ENCODE measurements around the gene TRIM67. TPM values are rescaled to one million over a fixed set of nuclear protein-coding genes. Genes with fewer than 3 reads are reported as not detected.

Gene TRIM67
- total RNA-seq (2014; rRNA removed; shearing (Covaris generic)) (not detected in 2 replicates), polyA plus RNA-seq (2016; fragmentation: Nextera tagmentation; extraction: Ambion mirVana) (not detected in 2 replicates)

GRCh38 chr1:231161667-231162296 lies at the start of gene TRIM67:
TRIM67 (plus strand) TSS chr1:231162058; CDS start chr1:231162970, 912 bp downstream.
- TF ChIP-seq EZH2 (IDR thresholded peaks at IDR 0.05; ENCODE audit: insufficient read depth, poor library complexity, severe bottlenecking) = peak; percentile 56
- 0 out of 2 replicates have a peak, but pooled peaks have one; percentile 4 for TF ChIP-seq EZH2phosphoT487 (IDR thresholded peaks at IDR 0.05; ENCODE audit: insufficient read depth, low read depth)
- Histone ChIP-seq H3K27ac (no peak within 1 kb of the TSS), H3K9ac (no peak within 1 kb of the TSS), H4K20me1 (ENCODE audit: insufficient read depth) (no peaks in the 10 kb centered on the region), H3K79me2 (ENCODE audit: insufficient read depth) (no peaks in the 10 kb centered on the region), H2AFZ (no peak within 1 kb of the TSS), H3K4me1 (ENCODE audit: insufficient read depth) (0 out of 2 replicates have a peak, but pooled peaks cover 3% of the 10 kb centered on the region), H3K4me3 (peak within 1 kb of the TSS; percentile 50), H3K4me2 (ENCODE audit: unreplicated experiment) (peak within 1 kb of the TSS; percentile 51), H3K9me3 (ENCODE audit: low read depth) (no peaks in the 10 kb centered on the region), H3F3A (ENCODE audit: insufficient read depth) (no peaks in the 10 kb centered on the region), H3K36me3 (ENCODE audit: low read depth) (no peaks in the 10 kb centered on the region), H3K9me2 (ENCODE audit: insufficient read depth) (no peaks in the 10 kb centered on the region), H3K27me3 (replicated peaks; ENCODE audit: insufficient read depth) (peaks cover 47% of the 10 kb centered on the region)
- 3 to 6% methylated on average over 22 to 32 of the region's 42 CpGs for WGBS, 2 experiments (ENCODE audit: low coverage in 1 of 2, low lambda C conversion rate in 2 of 2, missing lambda C conversion rate in 2 of 2)
- DNase-seq = no peak
- in situ Hi-C loops (cut with MboI) = no loop called here

GRCh38 chr1:231116738-231117137 lies 45.1 kb upstream of the TRIM67 start:
- Histone ChIP-seq H3K79me2 (ENCODE audit: insufficient read depth) (no peaks in the 10 kb centered on the region), H3K36me3 (ENCODE audit: low read depth) (no peaks in the 10 kb centered on the region), H2AFZ (no peak overlapping the region), H3K9me3 (ENCODE audit: low read depth) (no peaks in the 10 kb centered on the region), H3F3A (ENCODE audit: insufficient read depth) (no peaks in the 10 kb centered on the region), H3K9me2 (ENCODE audit: insufficient read depth) (no peaks in the 10 kb centered on the region), H3K27me3 (replicated peaks; ENCODE audit: insufficient read depth) (peaks cover 6% of the 10 kb centered on the region), H3K4me1 (ENCODE audit: insufficient read depth) (no peaks in the 10 kb centered on the region), H3K4me2 (ENCODE audit: unreplicated experiment) (no peak overlapping the region), H3K4me3 (no peak overlapping the region), H4K20me1 (ENCODE audit: insufficient read depth) (no peaks in the 10 kb centered on the region), H3K27ac (no peak overlapping the region), H3K9ac (no peak overlapping the region)
- TF ChIP-seq EZH2 (IDR thresholded peaks at IDR 0.05; ENCODE audit: insufficient read depth, poor library complexity, severe bottlenecking) = no peak
- WGBS, 2 experiments (ENCODE audit: low coverage in 1 of 2, low lambda C conversion rate in 2 of 2, missing lambda C conversion rate in 2 of 2) = 9 to 10% methylated on average over 1 of the region's 1 CpG
- no peak for DNase-seq
- in situ Hi-C loops (cut with MboI) = no loop called here

- DNase-seq = no peak
- H2AFZ ChIP-seq = no peak overlapping the region
- no peak overlapping the region for H3K4me3 ChIP-seq
- WGBS, 2 experiments (ENCODE audit: low coverage in 1 of 2, low lambda C conversion rate in 2 of 2, missing lambda C conversion rate in 2 of 2) = 19 to 26% methylated on average over 8 of the region's 8 CpGs
- no peaks in the 10 kb centered on the region for H3K4me1 ChIP-seq (ENCODE audit: insufficient read depth)
- H3K9me3 ChIP-seq (ENCODE audit: low read depth) = no peaks in the 10 kb centered on the region
- H3K79me2 ChIP-seq (ENCODE audit: insufficient read depth) = no peaks in the 10 kb centered on the region
- no peaks in the 10 kb centered on the region for H3K36me3 ChIP-seq (ENCODE audit: low read depth)
- H3K4me2 ChIP-seq (ENCODE audit: unreplicated experiment) = no peak overlapping the region
- no peak overlapping the region for H3K9ac ChIP-seq
- in situ Hi-C loops (cut with MboI) = no loop called here
- TF ChIP-seq EZH2phosphoT487 (IDR thresholded peaks at IDR 0.05; ENCODE audit: insufficient read depth, low read depth) (no peak), EZH2 (IDR thresholded peaks at IDR 0.05; ENCODE audit: insufficient read depth, poor library complexity, severe bottlenecking) (no peak)
- no peaks in the 10 kb centered on the region for H3F3A ChIP-seq (ENCODE audit: insufficient read depth)
- peaks cover 6% of the 10 kb centered on the region for H3K27me3 ChIP-seq (replicated peaks; ENCODE audit: insufficient read depth)
- H4K20me1 ChIP-seq (ENCODE audit: insufficient read depth) = no peaks in the 10 kb centered on the region
- H3K9me2 ChIP-seq (ENCODE audit: insufficient read depth) = no peaks in the 10 kb centered on the region
- H3K27ac ChIP-seq = no peak overlapping the region
These were observed 43.0 kb upstream of the TRIM67 start for GRCh38 chr1:231118704-231119453.

GRCh38 chr1:231121533-231121932 lies 40.3 kb upstream of the TRIM67 start:
- in situ Hi-C loops (cut with MboI) = no loop called here
- no peaks in the 10 kb centered on the region for H3K9me2 ChIP-seq (ENCODE audit: insufficient read depth)
- no peaks in the 10 kb centered on the region for H3K79me2 ChIP-seq (ENCODE audit: insufficient read depth)
- H3K36me3 ChIP-seq (ENCODE audit: low read depth) = no peaks in the 10 kb centered on the region
- H3K4me3 ChIP-seq = no peak overlapping the region
- no peaks in the 10 kb centered on the region for H3K4me1 ChIP-seq (ENCODE audit: insufficient read depth)
- no peak overlapping the region for H3K4me2 ChIP-seq (ENCODE audit: unreplicated experiment)
- TF ChIP-seq EZH2 (IDR thresholded peaks at IDR 0.05; ENCODE audit: insufficient read depth, poor library complexity, severe bottlenecking) = no peak
- no peak for TF ChIP-seq EZH2phosphoT487 (IDR thresholded peaks at IDR 0.05; ENCODE audit: insufficient read depth, low read depth)
- no peaks in the 10 kb centered on the region for H3K9me3 ChIP-seq (ENCODE audit: low read depth)
- no peaks in the 10 kb centered on the region for H3F3A ChIP-seq (ENCODE audit: insufficient read depth)
- peaks cover 6% of the 10 kb centered on the region for H3K27me3 ChIP-seq (replicated peaks; ENCODE audit: insufficient read depth)
- no peak overlapping the region for H2AFZ ChIP-seq
- H3K27ac ChIP-seq = no peak overlapping the region
- DNase-seq = peak; percentile 7
- whole genome bisulfite sequencing, 2 experiments (ENCODE audit: low coverage in 1 of 2, low lambda C conversion rate in 2 of 2, missing lambda C conversion rate in 2 of 2) = 39 to 55% methylated on average over 1 of the region's 1 CpG
- H3K9ac ChIP-seq = no peak overlapping the region
- no peaks in the 10 kb centered on the region for H4K20me1 ChIP-seq (ENCODE audit: insufficient read depth)
